ENCODE measurements around the gene SEMA4B. TPM values are rescaled to one million over a fixed set of nuclear protein-coding genes. Genes with fewer than 3 reads are reported as not detected.

Gene SEMA4B
- total RNA-seq = 48.7 TPM
- long read RNA-seq, transcript SEMA4B-202 (14 exons, 3,807 nt) = minor isoform, 7 of 77 reads
- long read RNA-seq, transcript SEMA4B-201 (15 exons, 3,781 nt) = major isoform, 19 of 77 reads
- long read RNA-seq, partial matches to known transcripts = 30 of 77 reads
- long read RNA-seq, other reads (novel, unspliced or antisense) = 19 of 77 reads

GRCh38 chr15:90201130-90201943 lies at the start of gene SEMA4B:
SEMA4B (plus strand) TSS chr15:90201330; CDS start chr15:90201579, 249 bp downstream.
- intact Hi-C loops (cut with DNase I) = no loop called here
- no peaks in the 10 kb centered on the region for H3K27me3 ChIP-seq
- peak within 1 kb of the TSS; percentile 85 for H3K4me3 ChIP-seq
- peak within 1 kb of the TSS; percentile 78 for H3K27ac ChIP-seq
- peak; percentile 93 for ATAC-seq
- peaks cover 17% of the 10 kb centered on the region for H3K4me1 ChIP-seq
- peak; percentile 89 for DNase-seq
- H3K36me3 ChIP-seq = no peaks in the 10 kb centered on the region
- TF ChIP-seq CTCF (IDR thresholded peaks at IDR 0.05) = no peak
- no peaks in the 10 kb centered on the region for H3K9me3 ChIP-seq

- Histone ChIP-seq H3K4me1 (peaks cover 13% of the 10 kb centered on the region), H3K4me3 (no peak overlapping the region), H3K27me3 (no peaks in the 10 kb centered on the region), H3K36me3 (no peaks in the 10 kb centered on the region), H3K27ac (no peak overlapping the region), H3K9me3 (no peaks in the 10 kb centered on the region)
- peak; percentile 77 for ATAC-seq
- DNase-seq = no peak
- TF ChIP-seq CTCF (IDR thresholded peaks at IDR 0.05) = no peak
- intact Hi-C loops (cut with DNase I) = no loop called here
These were observed 49.0 kb upstream of the SEMA4B start for GRCh38 chr15:90151989-90152645.

- DNase-seq (no peak), ATAC-seq (no peak)
- intact Hi-C loops (cut with DNase I) = no loop called here
- no peaks in the 10 kb centered on the region for H3K27me3 ChIP-seq
- no peaks in the 10 kb centered on the region for H3K9me3 ChIP-seq
- H3K27ac ChIP-seq = no peak overlapping the region
- H3K4me1 ChIP-seq = peaks cover 21% of the 10 kb centered on the region
- H3K4me3 ChIP-seq = no peak overlapping the region
- no peak for TF ChIP-seq CTCF (IDR thresholded peaks at IDR 0.05)
- no peaks in the 10 kb centered on the region for H3K36me3 ChIP-seq
These were observed 47.5 kb upstream of the SEMA4B start for GRCh38 chr15:90153658-90154057.

GRCh38 chr15:90154246-90154645 lies 46.9 kb upstream of the SEMA4B start:
- Histone ChIP-seq H3K4me1 (peaks cover 27% of the 10 kb centered on the region), H3K36me3 (no peaks in the 10 kb centered on the region), H3K27me3 (no peaks in the 10 kb centered on the region), H3K9me3 (no peaks in the 10 kb centered on the region), H3K4me3 (no peak overlapping the region), H3K27ac (no peak overlapping the region)
- no peak for DNase-seq
- no peak for ATAC-seq
- TF ChIP-seq CTCF (IDR thresholded peaks at IDR 0.05) = no peak
- intact Hi-C loops (cut with DNase I) = no loop called here

GRCh38 chr15:90154861-90155626 lies 46.1 kb upstream of the SEMA4B start:
- Histone ChIP-seq H3K9me3 (no peaks in the 10 kb centered on the region), H3K27me3 (no peaks in the 10 kb centered on the region), H3K27ac (peak overlapping the region; percentile 17), H3K4me1 (peaks cover 29% of the 10 kb centered on the region), H3K4me3 (no peak overlapping the region), H3K36me3 (no peaks in the 10 kb centered on the region)
- DNase-seq = no peak
- no peak for ATAC-seq
- intact Hi-C loops (cut with DNase I) = no loop called here
- TF ChIP-seq CTCF (IDR thresholded peaks at IDR 0.05) = no peak
